Thyroid gland (tissue), 4 donors: ENCODE data around the gene SPRED2.

ENCODE experiments used
- CTCF ChIP-seq, 6 experiments: fragments of 200-600 bp in 3 of 6; fragments of 450-650 bp in 3 of 6; sonication (generic) in 3 of 6; IDR thresholded peaks; one replicate each; pipeline ENCODE4 v1.5.1; 2016 to 2019; ENCODE audit warnings: antibody characterized with exemption in 6 of 6, mild to moderate bottlenecking in 2 of 6, inconsistent platforms in 1 of 6, moderate library complexity in 1 of 6
- POLR2A ChIP-seq, 2 donors: fragments of 450-650 bp; IDR thresholded peaks; one replicate each; pipeline ENCODE4 v1.6.1; 2017; ENCODE audit warnings: antibody characterized with exemption in 2 of 2, mild to moderate bottlenecking in 2 of 2, moderate library complexity in 1 of 2

DNA sequence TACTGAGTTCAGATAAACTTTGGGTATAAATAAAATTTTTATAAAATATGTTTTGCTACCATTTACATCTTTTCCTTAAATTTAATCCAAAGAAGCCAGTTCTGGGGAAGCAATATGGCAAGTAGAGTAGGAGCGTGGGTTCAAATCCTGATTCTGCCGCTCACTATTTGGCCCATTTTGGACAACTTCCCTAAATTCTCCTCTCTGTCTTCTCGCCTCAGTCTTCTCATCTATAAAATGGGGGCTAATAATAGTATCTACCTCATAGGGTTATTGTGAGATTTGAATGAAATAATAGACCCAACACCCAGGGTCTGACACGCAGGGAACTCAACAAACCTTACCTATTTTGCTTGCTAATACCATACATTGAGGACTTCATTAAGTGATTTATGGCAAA is 145.0 kb downstream of the SPRED2 start:
- TF ChIP-seq CTCF (IDR thresholded peaks at IDR 0.05) (no peak), POLR2A (IDR thresholded peaks at IDR 0.05) (no peak)
